Cardiac fibroblast (primary cell): ENCODE results near the gene SRD5A2.

Experiments
- DNase-seq, 2 donors: peaks; one replicate each; pipeline versions ENCODE4 v3.0.0 to v3.0.0-alpha.2; 2010; ENCODE audit warnings: low read depth in 2 of 2
- H3K4me3 ChIP-seq, 2 donors: replicated peaks in 1 of 2; 1 replicate in 1 of 2; 2 replicates in 1 of 2; pipeline ENCODE4 v1.5.1; 2011; ENCODE audit warnings: low read depth in 2 of 2, low read length in 2 of 2, mild to moderate bottlenecking in 2 of 2, moderate library complexity in 1 of 2
- CTCF ChIP-seq: IDR thresholded peaks from one replicate; pipeline ENCODE4 v1.5.1; 2011; ENCODE audit warnings: low read depth, mild to moderate bottlenecking, low read length, inconsistent platforms

Gene SRD5A2

GRCh38 chr2:31539505-31539904, 41.2 kb downstream of the SRD5A2 start:
- TF ChIP-seq CTCF: no peak
- no peak overlapping the region for H3K4me3 ChIP-seq
- no peak for DNase-seq

DNA sequence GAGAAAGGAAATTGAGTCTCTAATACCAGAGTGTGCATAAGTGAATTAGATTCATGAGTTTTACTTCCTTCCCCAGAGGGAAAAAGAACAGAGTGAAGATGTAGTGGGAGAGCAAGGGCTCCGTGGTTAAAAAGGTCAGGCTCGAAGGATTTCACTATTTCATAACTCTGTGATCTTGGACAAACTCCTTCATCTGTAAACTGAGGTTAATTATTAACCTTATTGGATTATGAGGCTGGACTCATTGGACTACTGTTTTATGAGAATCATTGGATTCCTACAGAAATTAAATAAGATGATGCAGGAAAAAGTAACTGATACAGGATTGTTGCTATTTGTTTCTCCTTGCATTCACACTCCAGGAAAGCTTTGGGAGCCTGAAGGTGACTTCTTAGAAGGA, 45.0 kb downstream of the SRD5A2 start:
- DNase-seq: no peak
- no peak for TF ChIP-seq CTCF
- H3K4me3 ChIP-seq: no peak overlapping the region

DNA sequence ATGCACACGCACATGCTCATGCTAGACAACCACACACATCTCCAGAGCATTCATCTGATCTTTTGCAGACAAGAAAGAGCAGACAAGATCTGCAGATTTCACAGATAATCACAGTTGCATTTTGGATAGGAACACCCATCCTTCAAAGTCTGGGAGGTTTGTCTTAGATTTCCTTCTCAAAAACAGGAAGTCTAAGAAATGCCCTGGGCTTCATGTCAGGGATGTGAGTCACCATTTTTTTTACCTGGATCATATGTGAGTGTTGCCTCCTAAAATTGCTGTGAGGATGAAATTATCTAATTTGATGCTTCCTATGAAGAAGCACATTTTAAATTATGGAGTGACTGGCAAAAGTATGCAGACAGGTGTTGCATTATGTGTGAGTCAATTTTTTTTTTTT, 46.1 kb downstream of the SRD5A2 start:
- H3K4me3 ChIP-seq: no peak overlapping the region
- DNase-seq: no peak
- no peak for TF ChIP-seq CTCF

GRCh38 chr2:31533036-31533435, 47.7 kb downstream of the SRD5A2 start:
- TF ChIP-seq CTCF: no peak
- DNase-seq: no peak
- no peak overlapping the region for H3K4me3 ChIP-seq

DNA sequence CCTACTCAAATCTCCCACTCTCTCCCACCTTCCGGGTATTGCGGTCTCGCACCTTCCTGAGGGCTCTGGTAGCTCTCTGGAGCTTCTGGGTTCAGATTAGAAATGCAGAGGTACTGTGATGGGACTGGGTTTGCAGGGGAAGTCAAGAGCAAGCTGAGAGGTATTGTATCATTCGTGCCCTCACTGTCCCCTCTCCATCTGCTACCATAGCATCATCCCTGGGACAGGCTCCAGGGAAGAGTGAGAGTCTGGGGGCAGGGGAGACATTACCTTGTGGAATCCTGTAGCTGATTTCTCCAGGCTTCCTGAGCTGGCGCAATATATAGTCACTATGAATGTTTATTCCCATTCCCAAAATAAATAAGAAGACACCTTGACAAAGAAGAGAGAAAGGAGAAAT, 49.6 kb downstream of the SRD5A2 start:
- TF ChIP-seq CTCF: no peak
- no peak overlapping the region for H3K4me3 ChIP-seq
- no peak for DNase-seq

- no peak overlapping the region for H3K4me3 ChIP-seq
- no peak for DNase-seq
- TF ChIP-seq CTCF: no peak
These were observed 51.5 kb downstream of the SRD5A2 start for GRCh38 chr2:31529256-31529655.

DNA sequence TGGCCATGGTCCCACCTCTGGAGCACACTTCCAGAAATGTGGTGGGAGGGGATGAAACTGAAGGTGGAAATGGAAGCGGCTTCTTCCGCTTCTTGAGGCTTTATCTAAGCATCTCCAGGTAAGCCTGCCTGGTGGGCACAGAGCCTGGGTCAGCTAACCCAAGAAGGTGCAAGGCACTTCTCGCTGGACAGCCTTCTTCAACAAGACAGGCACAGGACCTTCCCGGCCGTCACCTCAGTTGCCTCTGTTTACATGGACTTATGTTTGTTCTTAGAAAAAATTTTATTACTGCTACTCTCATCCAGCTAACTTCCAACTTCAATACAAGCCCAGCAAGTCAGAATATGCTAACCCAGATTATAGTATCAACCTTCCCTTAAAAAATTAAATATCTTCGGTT, 51.9 kb downstream of the SRD5A2 start:
- no peak overlapping the region for H3K4me3 ChIP-seq
- no peak for TF ChIP-seq CTCF
- no peak for DNase-seq
